Tibial nerve (tissue), 3 donors: Measurements from ENCODE around the gene APCDD1.

Source experiments
- POLR2A ChIP-seq, 2 donors: fragments of 450-650 bp; IDR thresholded peaks; one replicate each; pipeline ENCODE4 v1.6.1; 2017; ENCODE audit warnings: antibody characterized with exemption in 2 of 2, mild to moderate bottlenecking in 2 of 2, moderate library complexity in 2 of 2
- TF ChIP-seq, protein P1 (sequence below), 5 experiments: fragments of 200-600 bp in 3 of 5; fragments of 450-650 bp in 2 of 5; sonication (generic) in 3 of 5; IDR thresholded peaks; one replicate each; pipeline ENCODE4 v1.5.1; 2016 to 2019; ENCODE audit warnings: antibody characterized with exemption in 5 of 5, mild to moderate bottlenecking in 3 of 5, moderate library complexity in 2 of 5

DNA sequence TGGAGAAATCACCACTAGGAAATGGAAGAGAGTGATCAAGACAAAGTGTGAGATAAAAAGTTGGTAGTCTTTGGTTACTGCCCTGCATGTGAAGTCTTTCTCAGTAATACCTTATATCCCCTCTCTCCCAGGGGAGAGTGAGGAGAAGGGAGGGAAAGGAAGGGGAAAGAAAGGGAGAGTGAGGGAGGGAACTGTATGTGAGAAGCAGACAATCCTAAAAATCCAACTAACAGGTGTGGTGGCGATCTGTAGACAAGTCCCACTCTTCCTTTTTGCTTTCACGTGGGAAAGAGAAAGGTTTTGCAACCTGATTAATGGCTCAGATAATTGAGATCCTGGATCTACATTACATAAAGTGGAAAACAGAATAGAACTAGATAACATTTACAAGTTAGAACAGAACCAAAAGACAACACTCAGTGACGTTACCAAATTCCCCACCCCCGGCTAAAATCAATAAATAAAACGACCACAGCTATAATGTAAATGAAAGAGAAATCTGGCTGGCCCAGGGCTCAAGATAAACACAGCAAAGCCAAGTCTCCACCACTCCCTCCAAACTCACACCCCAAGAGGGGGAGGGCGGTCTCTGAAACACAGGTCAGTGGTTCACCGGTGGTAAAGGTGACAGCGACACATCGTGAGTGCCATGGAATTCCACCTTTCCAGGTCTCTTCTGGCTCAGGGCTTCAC lies 10.0 kb upstream of the APCDD1 start:
- TF ChIP-seq, protein P1, sequence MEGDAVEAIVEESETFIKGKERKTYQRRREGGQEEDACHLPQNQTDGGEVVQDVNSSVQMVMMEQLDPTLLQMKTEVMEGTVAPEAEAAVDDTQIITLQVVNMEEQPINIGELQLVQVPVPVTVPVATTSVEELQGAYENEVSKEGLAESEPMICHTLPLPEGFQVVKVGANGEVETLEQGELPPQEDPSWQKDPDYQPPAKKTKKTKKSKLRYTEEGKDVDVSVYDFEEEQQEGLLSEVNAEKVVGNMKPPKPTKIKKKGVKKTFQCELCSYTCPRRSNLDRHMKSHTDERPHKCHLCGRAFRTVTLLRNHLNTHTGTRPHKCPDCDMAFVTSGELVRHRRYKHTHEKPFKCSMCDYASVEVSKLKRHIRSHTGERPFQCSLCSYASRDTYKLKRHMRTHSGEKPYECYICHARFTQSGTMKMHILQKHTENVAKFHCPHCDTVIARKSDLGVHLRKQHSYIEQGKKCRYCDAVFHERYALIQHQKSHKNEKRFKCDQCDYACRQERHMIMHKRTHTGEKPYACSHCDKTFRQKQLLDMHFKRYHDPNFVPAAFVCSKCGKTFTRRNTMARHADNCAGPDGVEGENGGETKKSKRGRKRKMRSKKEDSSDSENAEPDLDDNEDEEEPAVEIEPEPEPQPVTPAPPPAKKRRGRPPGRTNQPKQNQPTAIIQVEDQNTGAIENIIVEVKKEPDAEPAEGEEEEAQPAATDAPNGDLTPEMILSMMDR (IDR thresholded peaks at IDR 0.05), result no peak
- no peak for TF ChIP-seq POLR2A (IDR thresholded peaks at IDR 0.05)
